CD14-positive monocyte (primary cell): ENCODE results near the gene HMGXB4. TPM values are rescaled to one million over a fixed set of nuclear protein-coding genes. Genes with fewer than 3 reads are reported as not detected.

Source experiments
- DNase-seq, 3 donors: peaks; one replicate each; pipeline ENCODE4 v3.0.0-alpha.2; 2011 to 2022
- H2AFZ ChIP-seq: 2 replicates; pipeline ENCODE4 v1.6.0; 2012; ENCODE audit warnings: mild to moderate bottlenecking, low read depth, low read length, inconsistent platforms; ENCODE audit not compliant: insufficient read depth, poor library complexity, severe bottlenecking
- H3K27ac ChIP-seq, 2 donors: 1 replicate in 1 of 2; 2 replicates in 1 of 2; pipeline ENCODE4 v1.5.1; 2012 to 2013; ENCODE audit warnings: low read length in 2 of 2, control low read depth in 1 of 2, inconsistent platforms in 1 of 2, low read depth in 1 of 2, mild to moderate bottlenecking in 1 of 2
- H3K27me3 ChIP-seq, 2 donors: one replicate each; pipeline versions ENCODE4 v1.6.0 to v1.6.1; 2011 to 2013; ENCODE audit warnings: low read length in 2 of 2; ENCODE audit not compliant: control insufficient read depth in 2 of 2, insufficient read depth in 2 of 2
- H3K36me3 ChIP-seq, 2 donors: replicated peaks in 1 of 2; 1 replicate in 1 of 2; 2 replicates in 1 of 2; pipeline versions ENCODE4 v1.5.1 to v1.6.1; 2012 to 2013; ENCODE audit warnings: low read length in 2 of 2, control low read depth in 1 of 2, inconsistent platforms in 1 of 2, mild to moderate bottlenecking in 1 of 2; ENCODE audit not compliant: insufficient read depth in 2 of 2, control insufficient read depth in 1 of 2
- H3K4me1 ChIP-seq, 2 donors: 1 replicate in 1 of 2; 2 replicates in 1 of 2; pipeline versions ENCODE4 v1.5.1 to v1.6.1; 2012 to 2013; ENCODE audit warnings: low read length in 2 of 2, control low read depth in 1 of 2, inconsistent platforms in 1 of 2, mild to moderate bottlenecking in 1 of 2, moderate library complexity in 1 of 2; ENCODE audit not compliant: insufficient read depth in 2 of 2, control insufficient read depth in 1 of 2
- H3K4me2 ChIP-seq: replicated peaks from 2 replicates; pipeline ENCODE3; 2012; ENCODE audit warnings: low read length, moderate library complexity, mild to moderate bottlenecking; ENCODE audit not compliant: poor library complexity, severe bottlenecking; ENCODE audit errors: extremely low read depth
- H3K4me3 ChIP-seq, 3 experiments: fragments of 200-600 bp in 1 of 3; sonication (generic) in 1 of 3; replicated peaks in 1 of 3; 1 replicate in 2 of 3; 2 replicates in 1 of 3; pipeline ENCODE4 v1.5.1; 2011 to 2013; ENCODE audit warnings: low read length in 3 of 3, mild to moderate bottlenecking in 3 of 3, control low read depth in 2 of 3, low read depth in 2 of 3, inconsistent platforms in 1 of 3, moderate library complexity in 1 of 3
- H3K79me2 ChIP-seq: 2 replicates; pipeline ENCODE4 v1.6.0; 2012; ENCODE audit warnings: mild to moderate bottlenecking, control low read depth, inconsistent platforms, low read length, moderate library complexity; ENCODE audit not compliant: insufficient read depth
- H3K9ac ChIP-seq: 2 replicates; pipeline ENCODE4 v1.6.0; 2017; ENCODE audit warnings: low read length, mild to moderate bottlenecking; ENCODE audit not compliant: insufficient read depth, poor library complexity, severe bottlenecking
- H3K9me3 ChIP-seq, 2 donors: replicated peaks in 1 of 2; 1 replicate in 1 of 2; 2 replicates in 1 of 2; pipeline versions ENCODE4 v1.5.1 to v1.6.1; 2012 to 2013; ENCODE audit warnings: low read length in 2 of 2, control low read depth in 1 of 2; ENCODE audit not compliant: control insufficient read depth in 1 of 2, insufficient read depth in 1 of 2
- H4K20me1 ChIP-seq: 2 replicates; pipeline ENCODE4 v1.6.0; 2012; ENCODE audit warnings: mild to moderate bottlenecking, low read length, control low read depth, moderate library complexity; ENCODE audit not compliant: insufficient read depth
- H3K27ac Mint-ChIP-seq, 7 donors: one replicate each; pipeline ENCODE4 v1.8.0; 2020; ENCODE audit warnings: mild to moderate bottlenecking in 7 of 7, mixed read lengths in 7 of 7, moderate library complexity in 6 of 7, inconsistent platforms in 2 of 7
- H3K27me3 Mint-ChIP-seq, 3 donors: one replicate each; pipeline ENCODE4 v1.8.0; 2021 to 2022; ENCODE audit warnings: low read depth in 3 of 3, mild to moderate bottlenecking in 3 of 3, mixed read lengths in 3 of 3, moderate library complexity in 3 of 3, inconsistent platforms in 1 of 3
- H3K36me3 Mint-ChIP-seq, 2 donors: one replicate each; pipeline ENCODE4 v1.8.0; 2020; ENCODE audit warnings: mixed read lengths in 2 of 2, inconsistent platforms in 1 of 2, mild to moderate bottlenecking in 1 of 2
- H3K4me1 Mint-ChIP-seq: one replicate; pipeline ENCODE4 v1.8.0; 2020; ENCODE audit warnings: mild to moderate bottlenecking, mixed read lengths
- H3K4me3 Mint-ChIP-seq, 2 donors: one replicate each; pipeline ENCODE4 v1.8.0; 2020; ENCODE audit warnings: mild to moderate bottlenecking in 2 of 2, mixed read lengths in 2 of 2, moderate library complexity in 1 of 2
- H3K9me3 Mint-ChIP-seq, 7 donors: one replicate each; pipeline ENCODE4 v1.8.0; 2020 to 2022; ENCODE audit warnings: mixed read lengths in 7 of 7, mild to moderate bottlenecking in 6 of 7, moderate library complexity in 6 of 7, inconsistent platforms in 2 of 7
- CTCF ChIP-seq: fragments of 200-600 bp; IDR thresholded peaks from one replicate; pipeline ENCODE4 v1.8.0; 2022; ENCODE audit warnings: antibody characterized with exemption, mild to moderate bottlenecking
- WGBS: methylation state at CpG from one replicate; pipeline ENCODE4 v1.1.5; 2013; ENCODE audit warnings: missing lambda C conversion rate; ENCODE audit not compliant: insufficient coverage; 5-methylcytosine and 5-hydroxymethylcytosine counted together
- intact Hi-C, 2 donors: fragments of 100-400 bp; cut with micrococcal nuclease; formaldehyde crosslinking; loops; one replicate each; pipeline versions ENCODE4 v1.15.0 to v1.15.1; 2023
- polyA plus RNA-seq, 3 donors: library from polyadenylated mRNA; depleted of rRNA in 1 of 3; unstranded in 2 of 3; stranded (reverse) in 1 of 3; fragments of 300-500 nt in 2 of 3; fragments of >200 nt in 1 of 3; fragmentation: Illumina TruSeq in 2 of 3; gene quantifications; 1 replicate in 2 of 3; 2 replicates in 1 of 3; pipeline ENCODE4 v1.2.3, GENCODE V29; 2012 to 2021

HMGXB4 gene
- polyA plus RNA-seq, 3 donors = 6.3 to 11.4 (median 8.1) TPM

- H3K36me3 Mint-ChIP-seq = no peaks in the 10 kb centered on the region
- Histone ChIP-seq H3K4me1 (no peaks in the 10 kb centered on the region), H3K4me2 (no peak overlapping the region), H3K4me3 (no peak overlapping the region), H4K20me1 (no peaks in the 10 kb centered on the region), H3K9me3 (no peaks in the 10 kb centered on the region), H2AFZ (no peak overlapping the region), H3K27ac (no peak overlapping the region), H3K79me2 (no peaks in the 10 kb centered on the region), H3K27me3 (no peaks in the 10 kb centered on the region), H3K9ac (no peak overlapping the region), H3K36me3 (no peaks in the 10 kb centered on the region)
- H3K27me3 Mint-ChIP-seq = peaks cover 0 to 7% (median 5%) of the 10 kb centered on the region in 3 donors
- DNase-seq = no peak
- no peak overlapping the region for H3K4me3 Mint-ChIP-seq
- no peaks in the 10 kb centered on the region for H3K4me1 Mint-ChIP-seq
- no peak for TF ChIP-seq CTCF
- H3K27ac Mint-ChIP-seq = no peak overlapping the region
- 82% methylated on average over 3 of the region's 3 CpGs for WGBS
- intact Hi-C loops = no loop called here
- peaks cover 0 to 16% (median 5%) of the 10 kb centered on the region in 7 donors for H3K9me3 Mint-ChIP-seq
Measured at GRCh38 chr22:35215993-35216392, 41.3 kb upstream of the HMGXB4 start.

GRCh38 chr22:35217527-35217926 is 39.8 kb upstream of the HMGXB4 start:
- no peaks in the 10 kb centered on the region for H3K9me3 ChIP-seq
- 80% methylated on average over 1 of the region's 2 CpGs for WGBS

More at GRCh38 chr22:35217527-35217926, 39.8 kb upstream of the HMGXB4 start:
- TF ChIP-seq CTCF = no peak
- Mint-ChIP-seq H3K27me3 (peaks cover 0 to 16% (median 2%) of the 10 kb centered on the region in 3 donors), H3K9me3 (peaks cover 0 to 16% (median 5%) of the 10 kb centered on the region in 7 donors), H3K4me1 (no peaks in the 10 kb centered on the region), H3K4me3 (no peak overlapping the region), H3K27ac (no peak overlapping the region), H3K36me3 (no peaks in the 10 kb centered on the region)
- no peak for DNase-seq
- H3K27me3 ChIP-seq = peaks cover 0 to 2% of the 10 kb centered on the region in 2 donors
- no peaks in the 10 kb centered on the region for H4K20me1 ChIP-seq
- H3K79me2 ChIP-seq = no peaks in the 10 kb centered on the region
- H3K4me1 ChIP-seq = no peaks in the 10 kb centered on the region
- no peaks in the 10 kb centered on the region for H3K36me3 ChIP-seq
- no peak overlapping the region for H2AFZ ChIP-seq
- H3K9ac ChIP-seq = no peak overlapping the region
- no peak overlapping the region for H3K27ac ChIP-seq
- no peak overlapping the region for H3K4me3 ChIP-seq
- intact Hi-C loops = no loop called here
- H3K4me2 ChIP-seq = no peak overlapping the region
